Spleen (tissue), 7 donors: ENCODE measurements around the gene ADCY2.

Experiments
- POLR2AphosphoS5 ChIP-seq, 3 donors: sonication (generic); formaldehyde crosslinking; IDR thresholded peaks; one replicate each; pipeline ENCODE4 v1.5.1; 2017; ENCODE audit warnings: antibody characterized with exemption in 3 of 3
- TF ChIP-seq, protein P1 (sequence below), 11 experiments: fragments of 200-600 bp in 7 of 11; fragments of 450-650 bp in 4 of 11; sonication (generic) in 4 of 11; IDR thresholded peaks in 8 of 11; conservative IDR thresholded peaks in 3 of 11; 1 replicate in 7 of 11; 2 replicates in 4 of 11; pipeline versions ENCODE4 v1.4.0 to v1.8.0; 2016 to 2021; ENCODE audit warnings: antibody characterized with exemption in 11 of 11, inconsistent platforms in 4 of 11, mild to moderate bottlenecking in 1 of 11
- donor health status: DM: no; HTN: no; CAD: no; lungs with moderate emphysema.
- donor health status: DM: no; HTN: no; CAD: no.
- donor health status: DM: no; HTN: no; CAD: no.

DNA sequence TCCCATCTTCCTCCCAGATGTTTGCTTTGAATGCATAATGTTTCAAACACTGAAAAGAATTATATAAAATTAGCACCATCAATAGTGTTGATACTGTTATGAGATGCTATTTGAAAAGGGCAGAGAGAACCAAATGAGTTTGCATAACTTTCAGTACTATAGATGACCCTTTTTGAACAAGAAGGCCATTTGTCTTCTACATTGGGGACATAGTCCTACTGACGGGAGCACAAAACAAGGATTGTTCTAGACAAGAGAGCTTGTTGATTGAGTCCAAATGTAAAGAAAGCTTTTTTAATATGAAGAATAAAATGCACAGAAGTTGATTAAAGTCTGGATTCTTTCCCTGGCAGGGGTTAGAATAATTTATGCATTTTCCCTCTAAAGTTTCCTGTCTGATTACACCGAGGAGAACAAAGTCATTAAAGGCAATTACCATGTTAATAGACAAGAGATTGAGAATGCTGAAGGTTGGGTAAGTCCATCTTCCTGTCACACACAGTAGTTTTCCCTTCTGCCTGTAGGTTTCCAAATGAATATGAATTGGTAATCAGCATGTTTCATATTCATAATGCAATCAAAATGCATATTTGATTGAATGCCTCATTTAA, 32.8 kb upstream of the ADCY2 start:
- no peak for TF ChIP-seq POLR2AphosphoS5 (IDR thresholded peaks at IDR 0.05)
- TF ChIP-seq, protein P1, sequence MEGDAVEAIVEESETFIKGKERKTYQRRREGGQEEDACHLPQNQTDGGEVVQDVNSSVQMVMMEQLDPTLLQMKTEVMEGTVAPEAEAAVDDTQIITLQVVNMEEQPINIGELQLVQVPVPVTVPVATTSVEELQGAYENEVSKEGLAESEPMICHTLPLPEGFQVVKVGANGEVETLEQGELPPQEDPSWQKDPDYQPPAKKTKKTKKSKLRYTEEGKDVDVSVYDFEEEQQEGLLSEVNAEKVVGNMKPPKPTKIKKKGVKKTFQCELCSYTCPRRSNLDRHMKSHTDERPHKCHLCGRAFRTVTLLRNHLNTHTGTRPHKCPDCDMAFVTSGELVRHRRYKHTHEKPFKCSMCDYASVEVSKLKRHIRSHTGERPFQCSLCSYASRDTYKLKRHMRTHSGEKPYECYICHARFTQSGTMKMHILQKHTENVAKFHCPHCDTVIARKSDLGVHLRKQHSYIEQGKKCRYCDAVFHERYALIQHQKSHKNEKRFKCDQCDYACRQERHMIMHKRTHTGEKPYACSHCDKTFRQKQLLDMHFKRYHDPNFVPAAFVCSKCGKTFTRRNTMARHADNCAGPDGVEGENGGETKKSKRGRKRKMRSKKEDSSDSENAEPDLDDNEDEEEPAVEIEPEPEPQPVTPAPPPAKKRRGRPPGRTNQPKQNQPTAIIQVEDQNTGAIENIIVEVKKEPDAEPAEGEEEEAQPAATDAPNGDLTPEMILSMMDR (IDR thresholded peaks at IDR 0.05 in 8 of 11, conservative IDR thresholded peaks at IDR 0.05 in 3 of 11): no peak
